Measurements from ENCODE around the gene SBNO2. TPM values are rescaled to one million over a fixed set of nuclear protein-coding genes. Genes with fewer than 3 reads are reported as not detected.
A peak's percentile ranks its signal among the peaks of the same experiment; 100 is the strongest.

SBNO2 gene, protein sequence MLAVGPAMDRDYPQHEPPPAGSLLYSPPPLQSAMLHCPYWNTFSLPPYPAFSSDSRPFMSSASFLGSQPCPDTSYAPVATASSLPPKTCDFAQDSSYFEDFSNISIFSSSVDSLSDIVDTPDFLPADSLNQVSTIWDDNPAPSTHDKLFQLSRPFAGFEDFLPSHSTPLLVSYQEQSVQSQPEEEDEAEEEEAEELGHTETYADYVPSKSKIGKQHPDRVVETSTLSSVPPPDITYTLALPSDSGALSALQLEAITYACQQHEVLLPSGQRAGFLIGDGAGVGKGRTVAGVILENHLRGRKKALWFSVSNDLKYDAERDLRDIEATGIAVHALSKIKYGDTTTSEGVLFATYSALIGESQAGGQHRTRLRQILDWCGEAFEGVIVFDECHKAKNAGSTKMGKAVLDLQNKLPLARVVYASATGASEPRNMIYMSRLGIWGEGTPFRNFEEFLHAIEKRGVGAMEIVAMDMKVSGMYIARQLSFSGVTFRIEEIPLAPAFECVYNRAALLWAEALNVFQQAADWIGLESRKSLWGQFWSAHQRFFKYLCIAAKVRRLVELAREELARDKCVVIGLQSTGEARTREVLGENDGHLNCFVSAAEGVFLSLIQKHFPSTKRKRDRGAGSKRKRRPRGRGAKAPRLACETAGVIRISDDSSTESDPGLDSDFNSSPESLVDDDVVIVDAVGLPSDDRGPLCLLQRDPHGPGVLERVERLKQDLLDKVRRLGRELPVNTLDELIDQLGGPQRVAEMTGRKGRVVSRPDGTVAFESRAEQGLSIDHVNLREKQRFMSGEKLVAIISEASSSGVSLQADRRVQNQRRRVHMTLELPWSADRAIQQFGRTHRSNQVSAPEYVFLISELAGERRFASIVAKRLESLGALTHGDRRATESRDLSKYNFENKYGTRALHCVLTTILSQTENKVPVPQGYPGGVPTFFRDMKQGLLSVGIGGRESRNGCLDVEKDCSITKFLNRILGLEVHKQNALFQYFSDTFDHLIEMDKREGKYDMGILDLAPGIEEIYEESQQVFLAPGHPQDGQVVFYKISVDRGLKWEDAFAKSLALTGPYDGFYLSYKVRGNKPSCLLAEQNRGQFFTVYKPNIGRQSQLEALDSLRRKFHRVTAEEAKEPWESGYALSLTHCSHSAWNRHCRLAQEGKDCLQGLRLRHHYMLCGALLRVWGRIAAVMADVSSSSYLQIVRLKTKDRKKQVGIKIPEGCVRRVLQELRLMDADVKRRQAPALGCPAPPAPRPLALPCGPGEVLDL (N-terminal part only)
- 18.0 TPM for polyA plus RNA-seq (2013)

DNA sequence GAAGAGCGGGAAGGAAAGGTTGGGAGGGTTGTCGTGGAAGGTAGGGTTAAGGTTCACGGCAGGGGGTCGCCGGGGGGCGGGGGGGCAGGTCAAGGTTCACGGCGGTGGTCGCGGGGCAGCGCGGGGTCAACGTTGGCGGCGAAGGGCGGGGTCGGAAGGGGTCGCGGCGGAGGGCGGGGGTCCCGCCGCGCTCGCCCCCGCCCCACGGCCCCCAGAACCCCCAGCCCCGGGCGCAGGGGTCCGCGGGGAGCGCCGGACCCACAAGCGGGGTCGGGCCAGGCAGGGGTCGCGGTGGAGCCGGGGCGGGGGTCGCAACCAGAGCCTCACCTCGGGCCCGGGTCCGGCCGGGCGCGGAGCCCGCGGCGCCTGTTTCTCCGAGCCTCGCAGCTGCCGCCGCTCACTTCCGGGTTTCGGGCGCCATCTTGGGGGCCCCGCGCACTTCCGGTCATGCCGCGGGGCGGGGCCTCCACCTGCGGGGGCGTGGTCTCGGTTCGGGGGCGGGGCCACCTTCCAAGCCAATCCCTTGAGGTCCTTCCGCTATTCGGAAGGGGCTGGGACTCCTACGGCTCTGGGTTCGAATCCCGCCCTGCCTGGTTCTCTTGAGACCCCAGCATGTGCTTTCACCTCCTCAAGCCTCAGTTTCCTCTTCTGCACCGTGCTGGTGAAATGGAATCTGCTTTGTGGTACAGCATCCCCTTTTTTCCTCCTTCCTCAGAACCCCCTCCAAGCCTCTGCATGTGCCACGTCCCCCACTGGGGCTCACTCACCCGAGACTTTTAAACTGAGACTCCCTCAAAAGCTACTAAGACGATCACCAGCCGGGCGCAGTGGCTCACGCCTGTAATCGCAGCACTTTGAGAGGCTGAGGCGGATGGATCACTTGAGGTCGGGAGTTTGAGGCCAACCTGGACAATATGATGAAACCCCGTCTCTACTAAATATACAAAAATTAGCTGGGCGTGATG is at the start of gene SBNO2:
SBNO2 (minus strand) TSS at position 424 of the 965 bp plus-strand sequence. CDS start 19,992 bp downstream, outside the sequence.
- Histone ChIP-seq H3K27me3 (replicated peaks in 2 of 5; ENCODE audit: control insufficient read depth in 4 of 5, insufficient read depth in 5 of 5, low read length in 4 of 5) (no peaks in the 10 kb centered on the region), H3K4me1 (ENCODE audit: control extremely low read depth in 1 of 4, control insufficient read depth in 4 of 4, insufficient read depth in 4 of 4, low read length in 3 of 4) (peaks cover 0 to 45% (median 24%) of the 10 kb centered on the region in 4 experiments), H3K27ac (ENCODE audit: insufficient read depth in 1 of 2, low read depth in 1 of 2, low read length in 2 of 2, poor library complexity in 1 of 2, severe bottlenecking in 2 of 2) (peak within 1 kb of the TSS in 1 of 2 experiments; percentile 83), H3K4me3 (ENCODE audit: control insufficient read depth in 1 of 7, extremely low read depth in 1 of 7, insufficient read depth in 4 of 7, low read depth in 2 of 7, low read length in 6 of 7) (peak within 1 kb of the TSS; percentile 45 to 89 (median 74)), H3K36me3 (ENCODE audit: control insufficient read depth in 4 of 4, insufficient read depth in 4 of 4, low read length in 3 of 4) (peaks cover 0 to 16% (median 4%) of the 10 kb centered on the region in 4 experiments), H3K9me3 (ENCODE audit: control extremely low read depth in 1 of 5, control insufficient read depth in 4 of 5, insufficient read depth in 2 of 5, low read depth in 1 of 5, low read length in 4 of 5) (no peaks in the 10 kb centered on the region)
- ChIA-PET POLR2A (interaction anchor here (0.6 kb wide), 1 partner anchor 70 kb away, joined by 4 read pairs; no protein-coding TSS in a partner anchor), CTCF (no interaction called here)
- WGBS (ENCODE audit: insufficient coverage): 17% methylated on average over 67 of the region's 84 CpGs
- peak; percentile 83 to 89 (median 87) for DNase-seq

DNA sequence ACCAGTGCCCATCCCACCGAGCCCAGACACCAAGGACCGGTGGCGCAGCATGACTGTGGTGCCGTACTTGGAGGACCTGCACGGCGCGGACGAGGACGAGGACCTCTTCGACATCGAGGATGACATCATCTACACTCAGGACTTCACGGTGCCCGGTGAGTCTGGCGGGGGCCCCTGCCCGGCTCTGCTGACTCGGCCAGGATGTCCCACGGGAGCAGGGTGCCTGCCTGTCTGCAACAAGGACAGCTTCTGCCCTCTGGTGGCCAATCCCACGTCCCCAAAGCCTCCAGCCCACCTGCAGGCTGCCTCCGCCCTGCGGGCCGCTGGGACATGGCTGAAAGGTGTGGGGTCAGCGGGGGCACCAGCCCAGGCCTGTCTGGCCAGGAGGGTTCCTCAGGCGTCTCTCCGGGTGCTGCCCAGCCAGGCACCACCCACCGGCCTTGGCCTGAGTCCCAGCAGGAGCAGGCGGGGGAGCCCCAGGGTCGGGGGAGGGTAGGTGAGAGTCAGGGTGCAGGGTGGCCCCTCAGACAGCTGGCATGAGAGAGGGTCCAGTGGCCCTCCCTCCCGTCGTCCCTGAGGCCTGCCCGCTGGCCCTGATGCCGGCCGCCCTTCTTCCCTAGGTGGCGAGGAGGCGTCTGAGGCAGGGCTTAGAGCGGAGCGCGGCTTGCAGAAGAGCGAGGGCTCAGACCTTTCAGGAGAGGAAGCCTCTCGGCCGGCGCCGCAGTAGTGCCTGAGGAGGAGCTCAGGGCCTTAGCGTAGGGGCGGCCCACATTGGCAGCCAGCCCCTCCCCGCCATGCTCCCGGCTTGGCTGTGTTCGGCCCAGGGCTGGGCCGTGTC is 49.2 kb upstream of the SBNO2 start:
- DNase-seq: peak in 2 of 3 donors; percentile 52 to 59
- 92% methylated on average over 38 of the region's 48 CpGs for WGBS (ENCODE audit: insufficient coverage)
- Histone ChIP-seq H3K27ac (ENCODE audit: insufficient read depth in 1 of 2, low read depth in 1 of 2, low read length in 2 of 2, poor library complexity in 1 of 2, severe bottlenecking in 2 of 2) (no peak overlapping the region), H3K9me3 (ENCODE audit: control extremely low read depth in 1 of 5, control insufficient read depth in 4 of 5, insufficient read depth in 2 of 5, low read depth in 1 of 5, low read length in 4 of 5) (no peaks in the 10 kb centered on the region), H3K36me3 (ENCODE audit: control insufficient read depth in 4 of 4, insufficient read depth in 4 of 4, low read length in 3 of 4) (peaks cover 2 to 79% (median 49%) of the 10 kb centered on the region in 4 experiments), H3K27me3 (replicated peaks in 2 of 5; ENCODE audit: control insufficient read depth in 4 of 5, insufficient read depth in 5 of 5, low read length in 4 of 5) (no peaks in the 10 kb centered on the region), H3K4me1 (ENCODE audit: control extremely low read depth in 1 of 4, control insufficient read depth in 4 of 4, insufficient read depth in 4 of 4, low read length in 3 of 4) (peaks cover 0 to 3% (median 0%) of the 10 kb centered on the region in 4 experiments), H3K4me3 (ENCODE audit: control insufficient read depth in 1 of 7, extremely low read depth in 1 of 7, insufficient read depth in 4 of 7, low read depth in 2 of 7, low read length in 6 of 7) (no peak overlapping the region)
- CTCF ChIA-PET: interaction anchor here (0.9 to 4.6 kb wide), 10 partner anchors 11 to 159 kb away, joined by 3 to 33 read pairs (median 5); partner anchors contain the start of gene ATP5F1D
- POLR2A ChIA-PET: interaction anchor here (0.6 to 0.9 kb wide), 2 partner anchors 17 to 46 kb away, joined by 3 read pairs; no protein-coding TSS in a partner anchor

DNA sequence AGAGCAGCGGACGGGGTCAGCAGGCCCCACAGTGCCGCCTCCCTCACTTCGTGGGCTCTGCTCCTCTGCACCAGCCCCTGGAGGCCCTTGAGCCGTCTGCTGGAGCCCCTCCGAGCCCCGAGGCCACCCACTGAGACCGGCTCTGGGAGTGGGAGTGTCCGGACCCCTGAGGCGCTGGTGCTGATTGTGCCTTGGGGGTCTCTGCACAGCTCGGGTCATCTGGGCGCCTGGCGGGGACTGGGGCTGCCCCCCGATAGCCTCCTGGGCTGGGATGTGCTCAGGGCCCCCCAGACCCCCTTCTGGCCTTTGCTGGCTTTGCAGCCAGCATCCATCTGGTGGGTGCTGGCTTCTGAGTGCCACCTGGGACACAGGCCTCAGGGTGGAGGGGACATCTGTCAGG is 48.3 kb upstream of the SBNO2 start:
- H3K4me3 ChIP-seq (ENCODE audit: control insufficient read depth in 1 of 7, extremely low read depth in 1 of 7, insufficient read depth in 4 of 7, low read depth in 2 of 7, low read length in 6 of 7): no peak overlapping the region

DNA sequence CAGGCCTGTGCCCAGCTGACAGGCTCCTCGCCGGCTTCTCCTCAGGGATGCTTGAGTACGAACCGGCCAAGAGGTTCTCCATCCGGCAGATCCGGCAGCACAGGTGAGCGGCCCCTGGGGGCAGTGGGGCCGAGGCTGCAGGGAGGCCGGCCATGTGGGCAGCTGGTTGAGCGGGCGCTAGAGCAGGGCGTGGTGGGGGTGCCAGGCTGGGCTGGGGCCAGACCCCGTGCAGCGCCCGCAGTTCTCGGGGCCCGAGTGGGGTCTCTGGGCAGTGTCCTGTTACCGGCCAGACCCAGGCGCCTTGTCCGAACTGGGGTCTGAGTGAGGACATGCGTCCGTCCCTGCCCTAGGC is 47.8 kb upstream of the SBNO2 start:
- DNase-seq: no peak
- Histone ChIP-seq H3K36me3 (ENCODE audit: control insufficient read depth in 4 of 4, insufficient read depth in 4 of 4, low read length in 3 of 4) (peaks cover 0 to 70% (median 43%) of the 10 kb centered on the region in 4 experiments), H3K27ac (ENCODE audit: insufficient read depth in 1 of 2, low read depth in 1 of 2, low read length in 2 of 2, poor library complexity in 1 of 2, severe bottlenecking in 2 of 2) (no peak overlapping the region), H3K27me3 (replicated peaks in 2 of 5; ENCODE audit: control insufficient read depth in 4 of 5, insufficient read depth in 5 of 5, low read length in 4 of 5) (no peaks in the 10 kb centered on the region), H3K4me1 (ENCODE audit: control extremely low read depth in 1 of 4, control insufficient read depth in 4 of 4, insufficient read depth in 4 of 4, low read length in 3 of 4) (peaks cover 0 to 4% (median 0%) of the 10 kb centered on the region in 4 experiments), H3K4me3 (ENCODE audit: control insufficient read depth in 1 of 7, extremely low read depth in 1 of 7, insufficient read depth in 4 of 7, low read depth in 2 of 7, low read length in 6 of 7) (no peak overlapping the region), H3K9me3 (ENCODE audit: control extremely low read depth in 1 of 5, control insufficient read depth in 4 of 5, insufficient read depth in 2 of 5, low read depth in 1 of 5, low read length in 4 of 5) (no peaks in the 10 kb centered on the region)
- WGBS (ENCODE audit: insufficient coverage): 97% methylated on average over 22 of the region's 22 CpGs
- CTCF ChIA-PET: interaction anchor here (0.6 to 4.6 kb wide), 11 partner anchors 8 to 157 kb away, joined by 3 to 33 read pairs (median 6); partner anchors contain the start of gene ATP5F1D
- POLR2A ChIA-PET: no interaction called here

More for the DNA sequence above, 48.3 kb upstream of the SBNO2 start:
- no peak for DNase-seq
- ChIA-PET POLR2A (no interaction called here), CTCF (interaction anchor here (0.6 to 4.6 kb wide), 9 partner anchors 10 to 158 kb away, joined by 3 to 33 read pairs (median 6); partner anchors contain the start of gene ATP5F1D)
- no peak overlapping the region for H3K27ac ChIP-seq (ENCODE audit: insufficient read depth in 1 of 2, low read depth in 1 of 2, low read length in 2 of 2, poor library complexity in 1 of 2, severe bottlenecking in 2 of 2)
- WGBS (ENCODE audit: insufficient coverage): 98% methylated on average over 14 of the region's 14 CpGs
- H3K27me3 ChIP-seq (replicated peaks in 2 of 5; ENCODE audit: control insufficient read depth in 4 of 5, insufficient read depth in 5 of 5, low read length in 4 of 5): no peaks in the 10 kb centered on the region
- H3K36me3 ChIP-seq (ENCODE audit: control insufficient read depth in 4 of 4, insufficient read depth in 4 of 4, low read length in 3 of 4): peaks cover 2 to 72% (median 45%) of the 10 kb centered on the region in 4 experiments
- peaks cover 0 to 4% (median 0%) of the 10 kb centered on the region in 4 experiments for H3K4me1 ChIP-seq (ENCODE audit: control extremely low read depth in 1 of 4, control insufficient read depth in 4 of 4, insufficient read depth in 4 of 4, low read length in 3 of 4)
- no peaks in the 10 kb centered on the region for H3K9me3 ChIP-seq (ENCODE audit: control extremely low read depth in 1 of 5, control insufficient read depth in 4 of 5, insufficient read depth in 2 of 5, low read depth in 1 of 5, low read length in 4 of 5)

DNA sequence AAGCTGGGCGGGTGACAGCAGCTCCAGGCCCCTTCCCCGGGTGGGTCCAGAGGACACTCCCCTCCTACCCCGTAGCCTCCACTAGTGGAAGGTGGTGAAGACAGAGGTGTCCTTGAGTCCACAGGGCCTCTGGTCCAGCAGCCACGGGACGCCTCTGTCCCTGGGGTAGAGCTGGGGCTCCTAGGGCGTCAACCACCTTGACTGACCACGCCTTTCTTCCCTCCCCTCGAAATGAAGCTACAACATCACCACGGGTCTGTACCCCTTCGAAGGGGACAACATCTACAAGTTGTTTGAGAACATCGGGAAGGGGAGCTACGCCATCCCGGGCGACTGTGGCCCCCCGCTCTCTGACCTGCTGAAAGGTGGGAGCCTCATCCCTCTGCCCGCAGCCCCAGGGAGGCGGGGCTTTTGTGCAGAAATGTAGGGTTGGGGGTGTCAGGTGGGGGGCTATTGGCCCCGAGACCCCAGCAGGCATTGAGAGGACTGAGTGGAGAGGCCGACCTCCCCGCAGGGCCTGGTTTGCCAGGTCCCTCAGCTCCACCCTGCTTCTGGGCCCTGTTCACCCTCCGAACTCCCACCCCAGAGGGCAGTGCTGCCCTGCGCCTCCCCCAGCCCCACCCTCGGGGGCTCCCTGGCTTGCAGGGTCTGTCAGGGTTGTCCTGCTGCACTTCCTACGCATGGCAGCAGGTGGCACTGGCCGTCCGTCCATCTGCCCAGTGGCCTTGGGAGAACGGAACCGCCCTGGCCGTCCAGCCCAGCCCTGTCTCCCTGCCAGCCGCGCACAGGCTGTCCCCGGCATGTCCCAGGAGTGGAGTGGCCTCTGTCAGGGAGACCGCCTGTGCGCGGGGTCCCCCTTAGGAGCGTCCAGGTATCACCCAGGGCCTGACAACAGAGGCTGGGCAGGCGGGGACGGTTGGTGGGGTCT is 47.2 kb upstream of the SBNO2 start:
- Histone ChIP-seq H3K4me1 (ENCODE audit: control extremely low read depth in 1 of 4, control insufficient read depth in 4 of 4, insufficient read depth in 4 of 4, low read length in 3 of 4) (peaks cover 0 to 4% (median 0%) of the 10 kb centered on the region in 4 experiments), H3K36me3 (ENCODE audit: control insufficient read depth in 4 of 4, insufficient read depth in 4 of 4, low read length in 3 of 4) (peaks cover 0 to 66% (median 41%) of the 10 kb centered on the region in 4 experiments), H3K27ac (ENCODE audit: insufficient read depth in 1 of 2, low read depth in 1 of 2, low read length in 2 of 2, poor library complexity in 1 of 2, severe bottlenecking in 2 of 2) (no peak overlapping the region), H3K9me3 (ENCODE audit: control extremely low read depth in 1 of 5, control insufficient read depth in 4 of 5, insufficient read depth in 2 of 5, low read depth in 1 of 5, low read length in 4 of 5) (no peaks in the 10 kb centered on the region), H3K27me3 (replicated peaks in 2 of 5; ENCODE audit: control insufficient read depth in 4 of 5, insufficient read depth in 5 of 5, low read length in 4 of 5) (no peaks in the 10 kb centered on the region), H3K4me3 (ENCODE audit: control insufficient read depth in 1 of 7, extremely low read depth in 1 of 7, insufficient read depth in 4 of 7, low read depth in 2 of 7, low read length in 6 of 7) (no peak overlapping the region)
- 96% methylated on average over 35 of the region's 38 CpGs for WGBS (ENCODE audit: insufficient coverage)
- POLR2A ChIA-PET: no interaction called here
- no peak for DNase-seq
- CTCF ChIA-PET: interaction anchor here (0.6 to 4.6 kb wide), 12 partner anchors 9 to 219 kb away, joined by 3 to 33 read pairs (median 6); partner anchors contain the start of gene ATP5F1D
